K562 (cell line): ENCODE measurements around the gene BOC. TPM values are rescaled to one million over a fixed set of nuclear protein-coding genes. Genes with fewer than 3 reads are reported as not detected.

Experiments used
- ATAC-seq: fragments of 200-7000 bp; cut with Tn5 transposase; 3 replicates; pipeline ENCODE4 v1.9.1; 2020; ENCODE audit warnings: moderate library complexity
- BruUV-seq: library from RNA; stranded (reverse); fragments of 400-500 nt; replicated peaks from 2 replicates; lab custom pipeline; 2021; lab: Mats Ljungman, UMichigan
- CTCF ChIA-PET: fragments of 300-600 bp; formaldehyde crosslinking; extraction: SDS; loops from one replicate; lab custom pipeline; 2021; ENCODE audit warnings: low intra/inter-chr PET ratio; lab: Yijun Ruan, JAX
- POLR2A ChIA-PET: fragments of 300-600, 350-650 bp; sonication (Branson Sonifier 250); formaldehyde crosslinking; extraction: SDS; loops from one replicate; lab custom pipeline; 2021; ENCODE audit warnings: antibody characterized with exemption, inconsistent platforms; lab: Yijun Ruan, JAX
- DNase-seq, 4 experiments: peaks; one replicate each; pipeline versions ENCODE4 v3.0.0 to v3.0.0-alpha.2; 2011 to 2018; ENCODE audit warnings: low spot score in 3 of 4, mixed read lengths in 3 of 4; ENCODE audit errors: extremely low read depth in 1 of 4
- FAIRE-seq: peaks from 2 replicates; lab custom pipeline; 2011; peaks lifted over from hg19 to GRCh38; lab: Jason Lieb, UNC
- H2AFZ ChIP-seq: 2 replicates; pipeline ENCODE4 v1.6.0; 2011; ENCODE audit warnings: low read depth, low read length, control low read depth, inconsistent platforms
- H3K27ac ChIP-seq: fragments of 200-600 bp; 3 replicates; pipeline ENCODE4 v1.8.0; 2011; ENCODE audit warnings: low read depth, mild to moderate bottlenecking, control low read depth, inconsistent platforms, low read length, moderate library complexity, mixed read lengths; ENCODE audit errors: extremely low read depth
- H3K27me3 ChIP-seq, 2 experiments: fragments of 300-600 bp in 1 of 2; 2 replicates in 1 of 2; 3 replicates in 1 of 2; pipeline versions ENCODE4 v1.6.0 to v1.8.0; 2011; ENCODE audit warnings: inconsistent platforms in 2 of 2, low read length in 2 of 2, mild to moderate bottlenecking in 1 of 2, mixed read lengths in 1 of 2, moderate library complexity in 1 of 2; ENCODE audit not compliant: control insufficient read depth in 2 of 2, insufficient read depth in 2 of 2
- H3K36me3 ChIP-seq: fragments of 300-600 bp; 3 replicates; pipeline ENCODE4 v1.8.0; 2011; ENCODE audit warnings: mild to moderate bottlenecking, low read length, inconsistent platforms; ENCODE audit not compliant: control insufficient read depth, insufficient read depth
- H3K4me1 ChIP-seq, 2 experiments: fragments of 200-600 bp in 1 of 2; replicated peaks in 1 of 2; 2 replicates in 1 of 2; 3 replicates in 1 of 2; pipeline versions ENCODE4 v1.5.1 to v1.8.0; 2011; ENCODE audit warnings: inconsistent platforms in 2 of 2, low read length in 2 of 2, mild to moderate bottlenecking in 1 of 2, mixed read lengths in 1 of 2, moderate library complexity in 1 of 2; ENCODE audit not compliant: control insufficient read depth in 2 of 2, insufficient read depth in 2 of 2
- H3K4me2 ChIP-seq: 2 replicates; pipeline ENCODE4 v1.6.1; 2011; ENCODE audit warnings: low read length, control low read depth, inconsistent platforms, mixed read lengths; ENCODE audit not compliant: insufficient read depth
- H3K4me3 ChIP-seq: fragments of 200-600 bp; sonication (generic), shearing (Covaris generic); 2 replicates; pipeline ENCODE4 v1.5.1; 2016; ENCODE audit warnings: control low read depth, inconsistent platforms
- H3K79me2 ChIP-seq: fragments of 200-600 bp; 3 replicates; pipeline ENCODE4 v1.8.0; 2011; ENCODE audit warnings: low read length, inconsistent platforms; ENCODE audit not compliant: control insufficient read depth, insufficient read depth
- H3K9ac ChIP-seq, 2 experiments: 2 replicates each; pipeline versions ENCODE4 v1.6.0 to v1.6.1; 2011; ENCODE audit warnings: low read depth in 2 of 2, low read length in 2 of 2, control low read depth in 1 of 2, inconsistent platforms in 1 of 2, mild to moderate bottlenecking in 1 of 2, mixed read lengths in 1 of 2; ENCODE audit not compliant: insufficient read depth in 1 of 2
- H3K9me1 ChIP-seq: one replicate; pipeline ENCODE4 v1.6.0; 2011; ENCODE audit warnings: inconsistent platforms, mild to moderate bottlenecking, low read length, moderate library complexity; ENCODE audit not compliant: control insufficient read depth, insufficient read depth
- H3K9me3 ChIP-seq: replicated peaks from 2 replicates; pipeline ENCODE4 v1.5.1; 2011; ENCODE audit warnings: low read depth, low read length, inconsistent platforms; ENCODE audit not compliant: control insufficient read depth, insufficient read depth
- H4K20me1 ChIP-seq: replicated peaks from 2 replicates; pipeline ENCODE4 v1.6.1; 2011; ENCODE audit warnings: low read length, inconsistent platforms, mixed read lengths; ENCODE audit not compliant: control insufficient read depth, insufficient read depth
- ELK1 ChIP-seq: sonication (generic); formaldehyde crosslinking; IDR thresholded peaks from 2 replicates; pipeline ENCODE4 v1.8.1; 2022; ENCODE audit warnings: missing genetic modification reagents
- HDAC1 ChIP-seq, 2 experiments: fragments of 450-650 bp; IDR thresholded peaks; 2 replicates each; pipeline ENCODE4 v1.6.1; 2016 to 2017; ENCODE audit warnings: inconsistent platforms in 1 of 2, mild to moderate bottlenecking in 1 of 2, moderate library complexity in 1 of 2
- KDM5B ChIP-seq: fragments of 200-600 bp; sonication (generic); IDR thresholded peaks from 2 replicates; pipeline ENCODE4 v1.6.1; 2012; ENCODE audit warnings: low read depth, mild to moderate bottlenecking, moderate library complexity, low read length, control low read depth, inconsistent platforms; ENCODE audit not compliant: insufficient replicate concordance
- NR4A1 ChIP-seq, 2 experiments: fragments of 250-450 bp in 1 of 2; fragments of 450-650 bp in 1 of 2; sonication (Bioruptor Pico) in 1 of 2; IDR thresholded peaks; 2 replicates each; pipeline versions ENCODE4 v1.4.0 to v1.6.1; 2016 to 2020; ENCODE audit warnings: mild to moderate bottlenecking in 2 of 2, missing compliant biosample characterization in 1 of 2, missing genetic modification characterization in 1 of 2, moderate library complexity in 1 of 2
- NUFIP1 ChIP-seq: fragments of 450-650 bp; IDR thresholded peaks from 2 replicates; pipeline ENCODE4 v1.6.1; 2018; ENCODE audit not compliant: partially characterized antibody
- SIX5 ChIP-seq, 2 experiments: IDR thresholded peaks; 2 replicates each; pipeline ENCODE4 v1.6.1; 2011; ENCODE audit warnings: low read length in 2 of 2, borderline replicate concordance in 1 of 2, low read depth in 1 of 2, mild to moderate bottlenecking in 1 of 2, moderate library complexity in 1 of 2; ENCODE audit not compliant: insufficient read depth in 1 of 2
- SNAPC5 ChIP-seq: fragments of 250-450 bp; sonication (Bioruptor Pico); IDR thresholded peaks from 2 replicates; pipeline ENCODE4 v1.8.0; 2021; ENCODE audit warnings: moderate library complexity, mild to moderate bottlenecking, inconsistent platforms
- SP1 ChIP-seq: sonication (generic); formaldehyde crosslinking; IDR thresholded peaks from 2 replicates; pipeline ENCODE4 v1.8.1; 2022; ENCODE audit warnings: mild to moderate bottlenecking, missing genetic modification reagents
- ZNF239 ChIP-seq: fragments of 250-450 bp; sonication (Bioruptor Pico); IDR thresholded peaks from 2 replicates; pipeline ENCODE4 v1.4.0; 2020; ENCODE audit warnings: mild to moderate bottlenecking
- WGBS: fragments of 100-300 bp; shearing (Covaris generic); methylation state at CpG from one replicate; pipeline ENCODE4 v1.1.6; 2016; ENCODE audit warnings: low coverage, mixed read lengths; ENCODE audit not compliant: insufficient coverage; ENCODE audit errors: missing lambda C conversion rate; 5-methylcytosine and 5-hydroxymethylcytosine counted together
- in situ Hi-C: fragments of 300-500 bp; cut with MboI; formaldehyde crosslinking; loops from 4 replicates; pipeline ENCODE4 v1.15.0; 2018; ENCODE audit warnings: inconsistent platforms, mixed read lengths
- intact Hi-C: fragments of 100-400 bp; cut with micrococcal nuclease; formaldehyde crosslinking; loops from 2 replicates; pipeline ENCODE4 v1.14.2; 2022
- polyA plus RNA-seq, 8 experiments: library from polyadenylated mRNA; depleted of rRNA in 4 of 8; stranded (reverse) in 5 of 8; unstranded in 3 of 8; fragments of >200 nt; fragmentation: Nextera tagmentation in 2 of 8; fragmentation: Illumina TruSeq in 1 of 8; extraction: Ambion mirVana in 2 of 8; extraction: Trizol in 1 of 8; gene quantifications; 2 replicates each; pipeline versions ENCODE4 v1.2.1 to v1.2.3, GENCODE V29; 2011 to 2014; ENCODE audit warnings: inconsistent platforms in 1 of 8, missing spikeins in 1 of 8
- total RNA-seq, 7 experiments: library from RNA; depleted of rRNA in 6 of 7; stranded (reverse); fragments of >200 nt in 6 of 7; fragmentation: Illumina TruSeq in 2 of 7; extraction: Trizol in 2 of 7; gene quantifications; 2 replicates each; pipeline versions ENCODE4 v1.2.1 to v1.2.3, GENCODE V29; 2011 to 2021; ENCODE audit warnings: low replicate concordance in 1 of 7
- TF ChIP-seq, protein P1 (sequence below): IDR thresholded peaks from 2 replicates; pipeline ENCODE4 v1.6.1; 2011; ENCODE audit warnings: borderline replicate concordance, low read depth, mild to moderate bottlenecking, moderate library complexity, low read length; ENCODE audit not compliant: insufficient read depth, poor library complexity, severe bottlenecking

Gene BOC
- total and polyA plus RNA-seq, 9 of the 15 experiments (the other 6 are each of a cell fraction or from before 2014, with no cell fraction given) = not detected

DNA sequence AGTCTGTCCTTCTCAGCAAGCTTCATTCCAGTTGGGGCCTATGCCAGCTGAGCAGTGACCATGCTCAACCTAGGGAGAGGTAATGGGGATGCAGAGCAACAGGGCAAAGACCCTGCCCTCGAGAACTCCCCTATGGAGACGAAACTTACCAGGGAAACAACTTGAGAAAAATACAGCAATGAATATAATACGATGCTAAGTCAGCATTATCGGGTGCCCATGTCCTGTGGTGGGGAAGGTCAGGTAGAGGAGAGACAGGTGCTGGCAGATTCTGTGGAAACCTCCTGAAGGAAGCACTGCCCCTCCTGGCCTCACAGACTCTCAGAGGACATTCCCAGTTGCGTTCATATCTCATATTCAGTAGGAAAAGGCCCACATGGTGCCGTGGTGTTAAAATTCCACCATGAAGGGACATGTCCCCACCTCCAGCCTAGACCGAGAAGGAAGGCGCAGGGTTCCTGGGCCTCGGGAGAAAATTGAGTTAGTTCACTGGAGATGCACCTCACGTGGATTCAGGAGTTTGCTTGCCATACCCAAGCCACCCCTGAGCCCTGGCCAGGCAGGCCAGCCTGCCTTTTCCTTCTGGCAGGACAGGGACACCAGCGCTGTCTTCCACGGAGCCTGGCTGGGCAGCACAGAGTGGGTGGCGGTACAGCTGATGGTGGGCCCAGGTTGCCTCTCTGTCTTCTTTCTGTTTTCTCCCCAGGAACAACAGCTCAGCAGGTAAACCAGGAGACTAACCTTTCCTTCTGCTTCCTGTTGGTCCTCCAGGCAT lies 62.4 kb downstream of the BOC start (continued):
- TF ChIP-seq SP1 = no peak

DNA sequence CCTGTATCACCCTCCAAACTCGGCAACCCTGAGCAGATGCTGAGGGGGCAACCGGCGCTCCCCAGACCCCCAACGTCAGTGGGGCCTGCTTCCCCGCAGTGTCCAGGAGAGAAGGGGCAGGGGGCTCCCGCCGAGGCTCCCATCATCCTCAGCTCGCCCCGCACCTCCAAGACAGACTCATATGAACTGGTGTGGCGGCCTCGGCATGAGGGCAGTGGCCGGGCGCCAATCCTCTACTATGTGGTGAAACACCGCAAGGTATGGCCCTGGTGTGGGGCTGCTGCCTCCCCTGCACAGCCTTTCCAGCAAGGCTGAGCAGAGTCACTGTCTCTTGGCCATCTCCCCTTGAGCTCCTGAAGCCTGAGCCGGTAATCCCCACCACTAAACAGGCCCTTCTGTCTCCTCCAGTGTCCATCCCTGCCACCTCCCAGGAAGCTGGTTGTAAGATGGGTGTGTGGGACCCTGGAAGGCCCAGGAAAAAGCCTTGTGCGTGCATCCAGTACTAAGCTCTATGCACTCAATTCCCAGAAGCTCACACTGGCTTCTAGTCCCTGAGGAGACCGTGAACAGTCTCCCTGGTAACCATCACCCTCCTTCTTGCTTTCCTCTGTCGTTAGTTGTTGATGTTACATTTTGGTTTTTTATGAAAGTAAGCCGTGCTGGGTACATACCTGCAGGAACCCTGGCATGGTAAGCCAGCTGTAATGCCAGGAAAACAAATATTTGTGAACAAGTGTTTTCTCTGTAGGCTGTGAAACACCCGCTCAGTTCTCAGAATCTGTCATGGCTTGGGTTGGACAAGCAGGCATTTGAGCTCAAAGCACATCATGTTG lies 63.3 kb downstream of the BOC start:
- Histone ChIP-seq H3K27me3 (peaks cover 2 to 63% of the 10 kb centered on the region in 2 experiments; a peak in 3 of 5 replicates), H3K79me2 (no peaks in the 10 kb centered on the region), H3K9me1 (no peaks in the 10 kb centered on the region), H3K36me3 (no peaks in the 10 kb centered on the region), H2AFZ (no peak overlapping the region), H3K4me2 (no peak overlapping the region), H3K9me3 (no peaks in the 10 kb centered on the region), H3K27ac (no peak overlapping the region), H3K9ac (no peak overlapping the region), H4K20me1 (no peaks in the 10 kb centered on the region), H3K4me3 (no peak overlapping the region), H3K4me1 (peaks cover 8 to 14% of the 10 kb centered on the region in 2 experiments; a peak in 4 of 5 replicates)
- no peak for ATAC-seq
- BruUV-seq = no TSS peak
- ChIA-PET CTCF (no interaction called here), POLR2A (interaction anchor here (0.7 to 1.3 kb wide), 2 partner anchors 11 to 12 kb away, joined by 3 to 4 read pairs; no protein-coding TSS in a partner anchor)
- intact Hi-C loops (no loop called here), in situ Hi-C loops (loop anchor here (25.0 kb wide), 3 partner anchors 537 to 687 kb away; partner anchors contain the start of gene CCDC80)
- WGBS = 7% methylated on average over 12 of the region's 20 CpGs
- no peak for DNase-seq
- no peak for FAIRE-seq
- TF ChIP-seq ZNF239 (CRISPR knock-in tag) (no peak), ELK1 (CRISPR knock-in tag) (no peak), SNAPC5 (CRISPR knock-in tag) (no peak), KDM5B (no peak), NR4A1 (CRISPR knock-in tag; IDR thresholded peaks at IDR 0.05) (no peak), NR4A1 (tag; IDR thresholded peaks at IDR 0.05) (no peak), SIX5 (IDR thresholded peaks at IDR 0.05; ENCODE audit: borderline replicate concordance in 1 of 2, insufficient read depth in 1 of 2, low read depth in 1 of 2, low read length in 2 of 2) (no peak), NUFIP1 (no peak), HDAC1 (IDR thresholded peaks at IDR 0.05) (no peak)
- TF ChIP-seq, protein P1, sequence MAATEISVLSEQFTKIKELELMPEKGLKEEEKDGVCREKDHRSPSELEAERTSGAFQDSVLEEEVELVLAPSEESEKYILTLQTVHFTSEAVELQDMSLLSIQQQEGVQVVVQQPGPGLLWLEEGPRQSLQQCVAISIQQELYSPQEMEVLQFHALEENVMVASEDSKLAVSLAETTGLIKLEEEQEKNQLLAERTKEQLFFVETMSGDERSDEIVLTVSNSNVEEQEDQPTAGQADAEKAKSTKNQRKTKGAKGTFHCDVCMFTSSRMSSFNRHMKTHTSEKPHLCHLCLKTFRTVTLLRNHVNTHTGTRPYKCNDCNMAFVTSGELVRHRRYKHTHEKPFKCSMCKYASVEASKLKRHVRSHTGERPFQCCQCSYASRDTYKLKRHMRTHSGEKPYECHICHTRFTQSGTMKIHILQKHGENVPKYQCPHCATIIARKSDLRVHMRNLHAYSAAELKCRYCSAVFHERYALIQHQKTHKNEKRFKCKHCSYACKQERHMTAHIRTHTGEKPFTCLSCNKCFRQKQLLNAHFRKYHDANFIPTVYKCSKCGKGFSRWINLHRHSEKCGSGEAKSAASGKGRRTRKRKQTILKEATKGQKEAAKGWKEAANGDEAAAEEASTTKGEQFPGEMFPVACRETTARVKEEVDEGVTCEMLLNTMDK = no peak
